NCI-H69 (cell line): ENCODE measurements around the gene VLDLR.
A peak's percentile ranks its signal among the peaks of the same experiment; 100 is the strongest.

ENCODE experiments used
- DNase-seq: peaks from one replicate; lab custom pipeline; 2025; lab: John Stamatoyannopoulos, UW

The VLDLR gene

GRCh38 chr9:2621722-2622460 lies at the start of gene VLDLR:
Gene VLDLR, plus strand, starts transcription at chr9:2621787. Its CDS starts 403 bp downstream, at chr9:2622190.
- DNase-seq: peak; percentile 93

- no peak for DNase-seq
Measured at GRCh38 chr9:2574203-2574602, 47.4 kb upstream of the VLDLR start.

GRCh38 chr9:2576631-2577030 lies 45.0 kb upstream of the VLDLR start:
- peak; percentile 85 for DNase-seq

- DNase-seq: no peak
Measured at GRCh38 chr9:2583308-2584013, 38.1 kb upstream of the VLDLR start.

- DNase-seq: no peak
Measured at GRCh38 chr9:2591967-2592366, 29.6 kb upstream of the VLDLR start.

- DNase-seq: no peak
Measured at GRCh38 chr9:2593744-2594143, 27.8 kb upstream of the VLDLR start.

GRCh38 chr9:2595973-2596372 lies 25.6 kb upstream of the VLDLR start:
- peak; percentile 96 for DNase-seq

- DNase-seq: peak; percentile 66
Measured at GRCh38 chr9:2597483-2597882, 24.1 kb upstream of the VLDLR start.

GRCh38 chr9:2599896-2600295 lies 21.7 kb upstream of the VLDLR start:
- no peak for DNase-seq

- no peak for DNase-seq
Measured at GRCh38 chr9:2600307-2600706, 21.3 kb upstream of the VLDLR start.

GRCh38 chr9:2601785-2602378 lies 19.7 kb upstream of the VLDLR start:
- peak; percentile 48 for DNase-seq

- DNase-seq: peak; percentile 80
Measured at GRCh38 chr9:2602704-2603116, 18.9 kb upstream of the VLDLR start.

GRCh38 chr9:2603621-2604020 lies 18.0 kb upstream of the VLDLR start:
- no peak for DNase-seq

GRCh38 chr9:2605246-2605645 lies 16.3 kb upstream of the VLDLR start:
- DNase-seq: no peak

GRCh38 chr9:2608276-2608675 lies 13.3 kb upstream of the VLDLR start:
- DNase-seq: no peak

GRCh38 chr9:2610985-2611384 lies 10.6 kb upstream of the VLDLR start:
- DNase-seq: no peak

GRCh38 chr9:2611961-2612360 lies 9.6 kb upstream of the VLDLR start:
- DNase-seq: no peak

- DNase-seq: peak; percentile 92
Measured at GRCh38 chr9:2613730-2614271, 7.8 kb upstream of the VLDLR start.

- no peak for DNase-seq
Measured at GRCh38 chr9:2615497-2615896, 6.1 kb upstream of the VLDLR start.

- DNase-seq: no peak
Measured at GRCh38 chr9:2616692-2617377, 4.8 kb upstream of the VLDLR start.

- DNase-seq: no peak
Measured at GRCh38 chr9:2618289-2618688, 3.3 kb upstream of the VLDLR start.
